HepG2 (cell line): ENCODE results near the gene HIVEP2.

Experiments used
- FOXJ3 ChIP-seq: sonication (generic); formaldehyde crosslinking; IDR thresholded peaks from 2 replicates; pipeline ENCODE4 v1.4.0; 2020; ENCODE audit warnings: missing genetic modification reagents, mild to moderate bottlenecking, borderline replicate concordance
- NR2C2 ChIP-seq: sonication (generic); formaldehyde crosslinking; IDR thresholded peaks from 2 replicates; pipeline ENCODE4 v1.4.0; 2020; ENCODE audit warnings: missing genetic modification reagents, mild to moderate bottlenecking, moderate library complexity, borderline replicate concordance
- TF ChIP-seq, protein P1 (sequence below): sonication (generic); formaldehyde crosslinking; IDR thresholded peaks from 2 replicates; pipeline ENCODE4 v1.5.1; 2020; ENCODE audit warnings: mild to moderate bottlenecking, missing genetic modification reagents, moderate library complexity
- TF ChIP-seq, protein P2 (sequence below): sonication (generic); formaldehyde crosslinking; IDR thresholded peaks from 2 replicates; pipeline ENCODE4 v1.8.0; 2022; ENCODE audit warnings: low read depth, missing genetic modification reagents
- TF ChIP-seq, protein P3 (sequence below): sonication (generic); formaldehyde crosslinking; IDR thresholded peaks from 2 replicates; pipeline ENCODE4 v1.4.0; 2020; ENCODE audit warnings: mild to moderate bottlenecking, missing genetic modification reagents

DNA sequence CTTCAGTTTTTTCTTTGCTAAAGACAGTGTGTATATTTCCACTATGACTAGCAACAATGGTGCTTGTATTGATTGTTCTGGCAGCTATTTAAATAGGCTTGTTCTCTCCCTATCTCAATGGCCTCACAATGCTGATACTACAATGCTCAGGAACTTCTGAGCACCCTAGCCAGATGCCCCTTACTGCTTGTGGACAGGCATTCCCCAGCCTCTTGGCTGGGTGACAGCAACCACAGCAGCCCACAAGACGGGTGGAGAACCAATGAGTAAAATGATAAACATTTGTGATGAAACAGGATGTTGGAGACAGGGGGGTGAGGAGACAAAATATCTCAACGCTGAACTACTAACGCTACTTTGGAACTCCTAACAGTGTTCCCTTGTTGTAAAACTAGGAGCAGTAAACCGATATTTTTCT, 42.3 kb downstream of the HIVEP2 start:
- no peak for TF ChIP-seq NR2C2 (CRISPR knock-in tag)
- no peak for TF ChIP-seq FOXJ3 (CRISPR knock-in tag)
- TF ChIP-seq, protein P1, sequence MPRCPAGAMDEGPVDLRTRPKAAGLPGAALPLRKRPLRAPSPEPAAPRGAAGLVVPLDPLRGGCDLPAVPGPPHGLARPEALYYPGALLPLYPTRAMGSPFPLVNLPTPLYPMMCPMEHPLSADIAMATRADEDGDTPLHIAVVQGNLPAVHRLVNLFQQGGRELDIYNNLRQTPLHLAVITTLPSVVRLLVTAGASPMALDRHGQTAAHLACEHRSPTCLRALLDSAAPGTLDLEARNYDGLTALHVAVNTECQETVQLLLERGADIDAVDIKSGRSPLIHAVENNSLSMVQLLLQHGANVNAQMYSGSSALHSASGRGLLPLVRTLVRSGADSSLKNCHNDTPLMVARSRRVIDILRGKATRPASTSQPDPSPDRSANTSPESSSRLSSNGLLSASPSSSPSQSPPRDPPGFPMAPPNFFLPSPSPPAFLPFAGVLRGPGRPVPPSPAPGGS = no peak
- TF ChIP-seq, protein P2, sequence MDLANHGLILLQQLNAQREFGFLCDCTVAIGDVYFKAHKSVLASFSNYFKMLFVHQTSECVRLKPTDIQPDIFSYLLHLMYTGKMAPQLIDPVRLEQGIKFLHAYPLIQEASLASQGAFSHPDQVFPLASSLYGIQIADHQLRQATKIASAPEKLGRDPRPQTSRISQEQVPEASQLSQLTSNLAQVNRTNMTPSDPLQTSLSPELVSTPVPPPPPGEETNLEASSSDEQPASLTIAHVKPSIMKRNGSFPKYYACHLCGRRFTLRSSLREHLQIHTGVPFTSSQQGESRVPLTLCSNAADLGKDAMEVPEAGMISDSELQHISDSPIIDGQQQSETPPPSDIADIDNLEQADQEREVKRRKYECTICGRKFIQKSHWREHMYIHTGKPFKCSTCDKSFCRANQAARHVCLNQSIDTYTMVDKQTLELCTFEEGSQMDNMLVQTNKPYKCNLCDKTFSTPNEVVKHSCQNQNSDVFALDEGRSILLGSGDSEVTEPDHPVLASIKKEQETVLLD (CRISPR knock-in tag) = no peak
- TF ChIP-seq, protein P3, sequence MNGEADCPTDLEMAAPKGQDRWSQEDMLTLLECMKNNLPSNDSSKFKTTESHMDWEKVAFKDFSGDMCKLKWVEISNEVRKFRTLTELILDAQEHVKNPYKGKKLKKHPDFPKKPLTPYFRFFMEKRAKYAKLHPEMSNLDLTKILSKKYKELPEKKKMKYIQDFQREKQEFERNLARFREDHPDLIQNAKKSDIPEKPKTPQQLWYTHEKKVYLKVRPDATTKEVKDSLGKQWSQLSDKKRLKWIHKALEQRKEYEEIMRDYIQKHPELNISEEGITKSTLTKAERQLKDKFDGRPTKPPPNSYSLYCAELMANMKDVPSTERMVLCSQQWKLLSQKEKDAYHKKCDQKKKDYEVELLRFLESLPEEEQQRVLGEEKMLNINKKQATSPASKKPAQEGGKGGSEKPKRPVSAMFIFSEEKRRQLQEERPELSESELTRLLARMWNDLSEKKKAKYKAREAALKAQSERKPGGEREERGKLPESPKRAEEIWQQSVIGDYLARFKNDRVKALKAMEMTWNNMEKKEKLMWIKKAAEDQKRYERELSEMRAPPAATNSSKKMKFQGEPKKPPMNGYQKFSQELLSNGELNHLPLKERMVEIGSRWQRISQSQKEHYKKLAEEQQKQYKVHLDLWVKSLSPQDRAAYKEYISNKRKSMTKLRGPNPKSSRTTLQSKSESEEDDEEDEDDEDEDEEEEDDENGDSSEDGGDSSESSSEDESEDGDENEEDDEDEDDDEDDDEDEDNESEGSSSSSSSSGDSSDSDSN = no peak
